ENCODE measurements around the gene RBM4.
"Not testable (repeated sequence)": the region's sequence is repeated elsewhere in the genome, so short reads cannot be mapped to it uniquely, and the experiment has no call there.

Gene RBM4

GRCh38 chr11:66638177-66639065 lies at the start of gene RBM4:
Gene RBM4, plus strand, starts transcription at chr11:66638703. Its CDS starts 1,009 bp downstream, at chr11:66639712.
- DNase-seq = peak; percentile 94

GRCh38 chr11:66589315-66589714 lies 49.2 kb upstream of the RBM4 start:
- DNase-seq = not testable (repeated sequence)

- DNase-seq = no peak
Observed at GRCh38 chr11:66589996-66590675, 48.4 kb upstream of the RBM4 start.

GRCh38 chr11:66591175-66591574 lies 47.3 kb upstream of the RBM4 start:
- no peak for DNase-seq

GRCh38 chr11:66592457-66593302 lies 45.8 kb upstream of the RBM4 start, which contains the start of the genes CCDC87 and CCS:
Gene CCDC87, minus strand, starts transcription at chr11:66593063. Its CDS starts 48 bp downstream, at chr11:66593015.
Gene CCS, plus strand, starts transcription at chr11:66593185. Its CDS starts 77 bp downstream, at chr11:66593262.
- DNase-seq = peak; percentile 58

GRCh38 chr11:66593303-66593635 lies 45.2 kb upstream of the RBM4 start:
- DNase-seq = no peak

- DNase-seq = no peak
Observed at GRCh38 chr11:66593650-66594049, 44.9 kb upstream of the RBM4 start.

- DNase-seq = no peak
Observed at GRCh38 chr11:66595245-66595904, 43.1 kb upstream of the RBM4 start.

GRCh38 chr11:66598993-66599392 lies 39.5 kb upstream of the RBM4 start:
- no peak for DNase-seq

- no peak for DNase-seq
Observed at GRCh38 chr11:66600219-66600618, 38.3 kb upstream of the RBM4 start.

GRCh38 chr11:66600631-66601233 lies 37.8 kb upstream of the RBM4 start:
- DNase-seq = no peak

GRCh38 chr11:66603072-66603471 lies 35.4 kb upstream of the RBM4 start:
- no peak for DNase-seq

GRCh38 chr11:66604155-66604554 lies 34.3 kb upstream of the RBM4 start:
- DNase-seq = no peak

- DNase-seq = not testable (repeated sequence)
Observed at GRCh38 chr11:66606608-66607007, 31.9 kb upstream of the RBM4 start.

GRCh38 chr11:66607126-66607834 lies 31.2 kb upstream of the RBM4 start:
- no peak for DNase-seq

GRCh38 chr11:66609721-66610617 lies 28.5 kb upstream of the RBM4 start:
- DNase-seq = peak; percentile 27

- no peak for DNase-seq
Observed at GRCh38 chr11:66612458-66612857, 26.0 kb upstream of the RBM4 start.

GRCh38 chr11:66614073-66614472 lies 24.4 kb upstream of the RBM4 start:
- DNase-seq = no peak

GRCh38 chr11:66616379-66617154 lies 21.9 kb upstream of the RBM4 start, which contains the start of gene RBM14:
Gene RBM14, plus strand, starts transcription at chr11:66616630. Its CDS starts 91 bp downstream, at chr11:66616721.
- DNase-seq = peak; percentile 92

Measured in NCI-H524 treated with DMSO at 0.1 percent for 48 hours (cell line).